B cell (primary cell): ENCODE data around the gene ZNF304. TPM values are rescaled to one million over a fixed set of nuclear protein-coding genes. Genes with fewer than 3 reads are reported as not detected.

Experiments used
- ATAC-seq: fragments of 200-7000 bp; cut with Tn5 transposase; one replicate; pipeline ENCODE4 v1.10.0; 2021; ENCODE audit warnings: low read depth, mild to moderate bottlenecking, moderate number of reproducible peaks, moderate library complexity
- CTCF ChIA-PET: fragments of 350-600 bp; sonication (Branson Sonifier 250); formaldehyde crosslinking; loops from one replicate; lab custom pipeline; 2021; ENCODE audit warnings: antibody characterized with exemption, inconsistent platforms; lab: Charles Lee
- POLR2A ChIA-PET: fragments of 350-600 bp; sonication (Branson Sonifier 250); formaldehyde crosslinking; loops from one replicate; lab custom pipeline; 2021; ENCODE audit warnings: antibody characterized with exemption; lab: Charles Lee
- DNase-seq: peaks from one replicate; pipeline ENCODE4 v3.0.0; 2013
- H2AFZ ChIP-seq: 2 replicates; pipeline ENCODE4 v1.6.1; 2012; ENCODE audit warnings: mild to moderate bottlenecking, low read depth, low read length; ENCODE audit not compliant: insufficient read depth, poor library complexity, severe bottlenecking
- H3K27ac ChIP-seq, 2 donors: 1 replicate in 1 of 2; 2 replicates in 1 of 2; pipeline ENCODE4 v1.5.1; 2012 to 2013; ENCODE audit warnings: low read length in 2 of 2, mild to moderate bottlenecking in 2 of 2, moderate library complexity in 1 of 2
- H3K27me3 ChIP-seq, 4 experiments: fragments of 200-600 bp in 1 of 4; sonication (generic) in 1 of 4; replicated peaks in 1 of 4; 1 replicate in 2 of 4; 2 replicates in 2 of 4; pipeline versions ENCODE4 v1.6.1 to v1.7.0; 2013 to 2016; ENCODE audit warnings: low read length in 3 of 4, mild to moderate bottlenecking in 2 of 4, mixed read lengths in 1 of 4, moderate library complexity in 1 of 4; ENCODE audit not compliant: insufficient read depth in 4 of 4, control insufficient read depth in 3 of 4; ENCODE audit errors: control extremely low read depth in 1 of 4
- H3K36me3 ChIP-seq, 2 experiments: replicated peaks in 1 of 2; 1 replicate in 1 of 2; 2 replicates in 1 of 2; pipeline versions ENCODE4 v1.6.1 to v1.7.1; 2013; ENCODE audit warnings: low read length in 1 of 2; ENCODE audit not compliant: insufficient read depth in 2 of 2, control insufficient read depth in 1 of 2; ENCODE audit errors: control extremely low read depth in 1 of 2, extremely low read depth in 1 of 2
- H3K4me1 ChIP-seq, 2 donors: fragments of 200-600 bp in 1 of 2; sonication (generic) in 1 of 2; 1 replicate in 1 of 2; 2 replicates in 1 of 2; pipeline versions ENCODE4 v1.5.1 to v1.6.1; 2013 to 2017; ENCODE audit warnings: low read length in 2 of 2; ENCODE audit not compliant: control insufficient read depth in 2 of 2, insufficient read depth in 2 of 2
- H3K4me2 ChIP-seq: replicated peaks from 2 replicates; pipeline ENCODE3; 2012; ENCODE audit warnings: mild to moderate bottlenecking, low read depth, low read length; ENCODE audit not compliant: poor library complexity, severe bottlenecking
- H3K4me3 ChIP-seq, 5 experiments: fragments of 200-600 bp in 1 of 5; sonication (generic) in 1 of 5; 1 replicate in 3 of 5; 2 replicates in 2 of 5; pipeline versions ENCODE4 v1.5.1 to v1.7.0; 2011 to 2016; ENCODE audit warnings: low read length in 4 of 5, mild to moderate bottlenecking in 4 of 5, low read depth in 2 of 5, control low read depth in 1 of 5, moderate library complexity in 1 of 5; ENCODE audit not compliant: insufficient read depth in 1 of 5; ENCODE audit errors: control extremely low read depth in 1 of 5, extremely low read depth in 1 of 5
- H3K79me2 ChIP-seq: fragments of 200-600 bp; sonication (generic); one replicate; pipeline ENCODE4 v1.6.0; 2016; ENCODE audit warnings: low read length; ENCODE audit not compliant: control insufficient read depth, insufficient read depth
- H3K9ac ChIP-seq: fragments of 200-600 bp; sonication (generic); 2 replicates; pipeline ENCODE4 v1.6.1; 2017; ENCODE audit warnings: mild to moderate bottlenecking, low read length, moderate library complexity
- H3K9me3 ChIP-seq, 3 donors: one replicate each; pipeline versions ENCODE4 v1.6.1 to v1.7.1; 2013; ENCODE audit warnings: low read length in 2 of 3; ENCODE audit not compliant: control insufficient read depth in 2 of 3, insufficient read depth in 1 of 3; ENCODE audit errors: control extremely low read depth in 1 of 3
- H4K20me1 ChIP-seq: 2 replicates; pipeline ENCODE4 v1.6.0; 2012; ENCODE audit warnings: mild to moderate bottlenecking, low read length; ENCODE audit not compliant: insufficient read depth, control insufficient read depth, poor library complexity, severe bottlenecking
- H3K27ac Mint-ChIP-seq: one replicate; pipeline ENCODE4 v1.8.0; 2021; ENCODE audit warnings: mixed read lengths
- H3K27me3 Mint-ChIP-seq: one replicate; pipeline ENCODE4 v1.8.0; 2021; ENCODE audit warnings: mixed read lengths
- H3K4me1 Mint-ChIP-seq: one replicate; pipeline ENCODE4 v1.8.0; 2021; ENCODE audit warnings: mixed read lengths
- H3K4me3 Mint-ChIP-seq: one replicate; pipeline ENCODE4 v1.8.0; 2021; ENCODE audit warnings: mixed read lengths
- H3K9me3 Mint-ChIP-seq: one replicate; pipeline ENCODE4 v1.8.0; 2022; ENCODE audit warnings: mixed read lengths; ENCODE audit not compliant: insufficient read depth
- CTCF ChIP-seq: fragments of 200-600 bp; IDR thresholded peaks from one replicate; pipeline ENCODE4 v1.8.0; 2022; ENCODE audit warnings: antibody characterized with exemption, mild to moderate bottlenecking
- EZH2 ChIP-seq: IDR thresholded peaks from 2 replicates; pipeline ENCODE4 v1.6.1; 2012; ENCODE audit warnings: borderline replicate concordance, low read depth, mild to moderate bottlenecking, moderate library complexity, low read length; ENCODE audit not compliant: insufficient read depth, poor library complexity, severe bottlenecking
- WGBS: methylation state at CpG from one replicate; pipeline ENCODE4 v1.1.5; 2013; ENCODE audit warnings: missing lambda C conversion rate; ENCODE audit not compliant: insufficient coverage; 5-methylcytosine and 5-hydroxymethylcytosine counted together
- intact Hi-C: fragments of 100-400 bp; cut with micrococcal nuclease; formaldehyde crosslinking; loops from one replicate; pipeline ENCODE4 v1.10.0; 2022
- polyA plus RNA-seq: library from polyadenylated mRNA; depleted of rRNA; stranded (reverse); fragments of >200 nt; gene quantifications from 2 replicates; pipeline ENCODE4 v1.2.3, GENCODE V29; 2012
- total RNA-seq, 2 donors: library from RNA; stranded (reverse); fragments of 120-200 nt in 1 of 2; gene quantifications; 1 replicate in 1 of 2; 2 replicates in 1 of 2; pipeline versions ENCODE4 v1.2.3 to v1.2.4, GENCODE V29; 2013 to 2022

Gene ZNF304
- total and polyA plus RNA-seq, 2 donors (not counting 1 experiment from before 2014, with no cell fraction given) = 5.0 to 16.2 TPM

- Mint-ChIP-seq H3K4me1 (no peaks in the 10 kb centered on the region), H3K4me3 (no peak overlapping the region), H3K27ac (no peak overlapping the region), H3K27me3 (peaks cover 34% of the 10 kb centered on the region), H3K9me3 (no peaks in the 10 kb centered on the region)
- Histone ChIP-seq H3K9ac (no peak overlapping the region), H3K27ac (no peak overlapping the region), H4K20me1 (no peaks in the 10 kb centered on the region), H3K36me3 (no peaks in the 10 kb centered on the region), H3K27me3 (peaks cover 0 to 21% (median 13%) of the 10 kb centered on the region in 4 experiments), H3K79me2 (no peaks in the 10 kb centered on the region), H3K9me3 (peaks cover 0 to 5% (median 2%) of the 10 kb centered on the region in 3 donors), H2AFZ (no peak overlapping the region), H3K4me3 (no peak overlapping the region), H3K4me1 (no peaks in the 10 kb centered on the region), H3K4me2 (no peak overlapping the region)
- 84% methylated on average over 4 of the region's 4 CpGs for WGBS
- DNase-seq (no peak), ATAC-seq (no peak)
- ChIA-PET POLR2A (no interaction called here), CTCF (no interaction called here)
- TF ChIP-seq CTCF = no peak
- no peak for TF ChIP-seq EZH2
- intact Hi-C loops = no loop called here
These were observed 36.9 kb upstream of the ZNF304 start for GRCh38 chr19:57314146-57314545.

DNA sequence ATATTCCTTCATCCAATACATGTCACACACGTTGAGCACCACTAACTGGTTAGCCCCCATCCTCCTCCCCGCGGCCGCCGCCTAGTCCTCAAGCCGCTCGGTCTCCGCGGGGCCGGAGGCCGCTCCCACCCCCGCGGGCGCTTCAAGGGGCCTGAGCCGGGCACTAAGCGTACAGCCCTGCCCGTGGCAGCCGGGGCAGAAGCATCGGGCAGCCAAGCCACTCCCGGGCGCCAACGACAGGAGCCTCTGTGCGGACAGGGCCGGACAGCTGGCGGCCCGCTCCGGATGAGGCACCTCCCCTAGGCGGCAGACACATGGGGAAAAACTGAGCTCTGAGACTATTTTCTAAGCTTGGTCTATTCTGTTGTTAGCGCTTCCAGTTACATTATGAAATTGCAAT, 33.6 kb upstream of the ZNF304 start:
- peak overlapping the region; percentile 38 for H2AFZ ChIP-seq
- H3K9ac ChIP-seq = no peak overlapping the region
- peaks cover 0 to 5% (median 2%) of the 10 kb centered on the region in 3 donors for H3K9me3 ChIP-seq
- ATAC-seq = no peak
- no peaks in the 10 kb centered on the region for H4K20me1 ChIP-seq
- no peak overlapping the region for H3K27ac ChIP-seq
- no peak overlapping the region for H3K4me3 Mint-ChIP-seq
- H3K4me3 ChIP-seq = no peak overlapping the region
- H3K27ac Mint-ChIP-seq = no peak overlapping the region
- intact Hi-C loops = no loop called here
- H3K9me3 Mint-ChIP-seq = peaks cover under 1% of the 10 kb centered on the region
- H3K27me3 ChIP-seq = peaks cover 0 to 21% (median 13%) of the 10 kb centered on the region in 4 experiments
- ChIA-PET CTCF (interaction anchor here (0.7 kb wide), 1 partner anchor 9 kb away, joined by 5 read pairs; no protein-coding TSS in a partner anchor), POLR2A (interaction anchor here (1.0 kb wide), 1 partner anchor 15 kb away, joined by 10 read pairs; no protein-coding TSS in a partner anchor)
- H3K79me2 ChIP-seq = peaks cover 23% of the 10 kb centered on the region
- DNase-seq = no peak
- peaks cover 34% of the 10 kb centered on the region for H3K27me3 Mint-ChIP-seq
- peaks cover 19 to 23% of the 10 kb centered on the region in 2 donors for H3K4me1 ChIP-seq
- no peaks in the 10 kb centered on the region for H3K36me3 ChIP-seq
- no peak for TF ChIP-seq EZH2
- peaks cover 25% of the 10 kb centered on the region for H3K4me1 Mint-ChIP-seq
- 22% methylated on average over 28 of the region's 29 CpGs for WGBS
- H3K4me2 ChIP-seq = no peak overlapping the region
